ENCODE data around the gene B3GNT3.

Gene B3GNT3

DNA sequence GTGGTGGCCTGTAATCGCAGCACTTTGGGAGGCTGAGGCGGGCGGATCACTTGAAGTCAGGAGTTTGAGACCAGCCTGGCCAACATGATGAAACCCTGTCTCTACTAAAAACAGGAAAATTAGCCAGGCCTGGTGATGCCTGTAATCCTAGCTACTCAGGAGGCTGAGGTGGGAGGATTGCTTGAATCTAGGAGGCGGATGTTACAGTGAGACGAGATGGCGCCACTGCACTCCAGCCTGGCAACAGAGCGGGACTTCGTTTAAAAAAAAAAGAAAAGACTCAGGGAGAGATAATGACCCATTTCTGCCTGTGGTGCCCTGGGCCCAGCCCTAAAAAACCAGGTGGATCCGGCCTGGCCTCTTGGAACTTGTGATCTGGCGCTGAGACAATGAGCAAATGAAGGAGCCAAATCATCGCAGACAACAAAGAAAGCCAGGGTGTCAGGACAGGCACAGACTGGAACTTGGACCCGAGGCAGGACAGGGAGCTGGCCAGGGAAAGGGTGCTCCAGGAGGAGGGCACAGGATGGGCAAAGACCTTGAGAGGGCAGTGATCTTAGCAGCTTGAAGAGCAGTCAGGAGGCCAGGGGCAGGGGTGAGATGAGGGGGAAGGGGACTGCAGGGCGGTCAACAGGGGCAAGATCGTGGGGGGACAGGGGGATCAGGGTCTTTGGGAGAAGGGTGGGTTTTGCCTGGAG, 53.8 kb downstream of the B3GNT3 start:
- Histone ChIP-seq H2AFZ (ENCODE audit: low read depth, low read length) (no peak overlapping the region), H3K4me2 (ENCODE audit: low read length) (peak overlapping the region; percentile 97)
- TF ChIP-seq, protein P1, sequence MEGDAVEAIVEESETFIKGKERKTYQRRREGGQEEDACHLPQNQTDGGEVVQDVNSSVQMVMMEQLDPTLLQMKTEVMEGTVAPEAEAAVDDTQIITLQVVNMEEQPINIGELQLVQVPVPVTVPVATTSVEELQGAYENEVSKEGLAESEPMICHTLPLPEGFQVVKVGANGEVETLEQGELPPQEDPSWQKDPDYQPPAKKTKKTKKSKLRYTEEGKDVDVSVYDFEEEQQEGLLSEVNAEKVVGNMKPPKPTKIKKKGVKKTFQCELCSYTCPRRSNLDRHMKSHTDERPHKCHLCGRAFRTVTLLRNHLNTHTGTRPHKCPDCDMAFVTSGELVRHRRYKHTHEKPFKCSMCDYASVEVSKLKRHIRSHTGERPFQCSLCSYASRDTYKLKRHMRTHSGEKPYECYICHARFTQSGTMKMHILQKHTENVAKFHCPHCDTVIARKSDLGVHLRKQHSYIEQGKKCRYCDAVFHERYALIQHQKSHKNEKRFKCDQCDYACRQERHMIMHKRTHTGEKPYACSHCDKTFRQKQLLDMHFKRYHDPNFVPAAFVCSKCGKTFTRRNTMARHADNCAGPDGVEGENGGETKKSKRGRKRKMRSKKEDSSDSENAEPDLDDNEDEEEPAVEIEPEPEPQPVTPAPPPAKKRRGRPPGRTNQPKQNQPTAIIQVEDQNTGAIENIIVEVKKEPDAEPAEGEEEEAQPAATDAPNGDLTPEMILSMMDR (IDR thresholded peaks at IDR 0.05; ENCODE audit: low read depth, low read length): no peak
- no peak for TF ChIP-seq EZH2phosphoT487 (IDR thresholded peaks at IDR 0.05; ENCODE audit: low read depth)

DNA sequence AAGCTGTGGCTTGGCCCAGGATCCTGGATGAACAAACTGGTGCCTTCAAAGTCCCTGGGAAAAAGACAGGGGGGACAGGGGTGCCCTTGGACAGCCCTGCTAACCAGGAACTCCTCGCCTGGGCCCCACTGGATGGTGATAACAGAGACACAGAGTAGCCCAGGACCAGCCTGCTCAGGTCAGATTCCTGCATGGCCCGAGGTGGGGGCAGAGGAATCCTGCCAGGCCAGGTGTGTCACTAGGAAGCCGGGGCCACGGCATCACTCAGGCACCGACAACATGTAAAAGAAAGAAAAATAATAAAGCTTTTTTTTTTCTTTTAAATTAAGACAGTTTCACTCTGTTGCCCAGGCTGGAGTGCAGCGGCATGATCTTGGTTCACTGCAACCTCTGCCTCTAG, 59.1 kb downstream of the B3GNT3 start:
- Histone ChIP-seq H3K9ac (ENCODE audit: low read length) (no peak overlapping the region), H4K20me1 (ENCODE audit: insufficient read depth, low read length) (no peaks in the 10 kb centered on the region), H2AFZ (ENCODE audit: low read depth, low read length) (no peak overlapping the region), H3K27ac (ENCODE audit: low read length) (no peak overlapping the region), H3K4me1 (ENCODE audit: low read length) (peaks cover 39% of the 10 kb centered on the region), H3K4me2 (ENCODE audit: low read length) (no peak overlapping the region), H3K27me3 (ENCODE audit: low read depth, low read length) (no peaks in the 10 kb centered on the region), H3K36me3 (replicated peaks; ENCODE audit: low read depth, low read length) (no peaks in the 10 kb centered on the region), H3K4me3 (ENCODE audit: low read length) (no peak overlapping the region), H3K9me3 (ENCODE audit: insufficient read depth, low read length) (no peaks in the 10 kb centered on the region), H3K79me2 (ENCODE audit: low read length) (peaks cover 1% of the 10 kb centered on the region; the same call in 1 of the 2 replicates)
- TF ChIP-seq, protein P1 (IDR thresholded peaks at IDR 0.05; ENCODE audit: low read depth, low read length): no peak
- TF ChIP-seq EZH2phosphoT487 (IDR thresholded peaks at IDR 0.05; ENCODE audit: low read depth): no peak

More for the DNA sequence above, 53.8 kb downstream of the B3GNT3 start:
- H3K9me3 ChIP-seq (ENCODE audit: insufficient read depth, low read length): no peaks in the 10 kb centered on the region
- no peaks in the 10 kb centered on the region for H3K27me3 ChIP-seq (ENCODE audit: low read depth, low read length)
- peaks cover 37% of the 10 kb centered on the region for H3K4me1 ChIP-seq (ENCODE audit: low read length)
- H4K20me1 ChIP-seq (ENCODE audit: insufficient read depth, low read length): no peaks in the 10 kb centered on the region
- peak overlapping the region; percentile 85 for H3K27ac ChIP-seq (ENCODE audit: low read length)
- peak overlapping the region; percentile 91; the same call in 1 of the 2 replicates for H3K9ac ChIP-seq (ENCODE audit: low read length)
- peaks cover 34% of the 10 kb centered on the region for H3K79me2 ChIP-seq (ENCODE audit: low read length)
- H3K36me3 ChIP-seq (replicated peaks; ENCODE audit: low read depth, low read length): peaks cover 11% of the 10 kb centered on the region
- H3K4me3 ChIP-seq (ENCODE audit: low read length): peak overlapping the region; percentile 80; the same call in 1 of the 2 replicates

DNA sequence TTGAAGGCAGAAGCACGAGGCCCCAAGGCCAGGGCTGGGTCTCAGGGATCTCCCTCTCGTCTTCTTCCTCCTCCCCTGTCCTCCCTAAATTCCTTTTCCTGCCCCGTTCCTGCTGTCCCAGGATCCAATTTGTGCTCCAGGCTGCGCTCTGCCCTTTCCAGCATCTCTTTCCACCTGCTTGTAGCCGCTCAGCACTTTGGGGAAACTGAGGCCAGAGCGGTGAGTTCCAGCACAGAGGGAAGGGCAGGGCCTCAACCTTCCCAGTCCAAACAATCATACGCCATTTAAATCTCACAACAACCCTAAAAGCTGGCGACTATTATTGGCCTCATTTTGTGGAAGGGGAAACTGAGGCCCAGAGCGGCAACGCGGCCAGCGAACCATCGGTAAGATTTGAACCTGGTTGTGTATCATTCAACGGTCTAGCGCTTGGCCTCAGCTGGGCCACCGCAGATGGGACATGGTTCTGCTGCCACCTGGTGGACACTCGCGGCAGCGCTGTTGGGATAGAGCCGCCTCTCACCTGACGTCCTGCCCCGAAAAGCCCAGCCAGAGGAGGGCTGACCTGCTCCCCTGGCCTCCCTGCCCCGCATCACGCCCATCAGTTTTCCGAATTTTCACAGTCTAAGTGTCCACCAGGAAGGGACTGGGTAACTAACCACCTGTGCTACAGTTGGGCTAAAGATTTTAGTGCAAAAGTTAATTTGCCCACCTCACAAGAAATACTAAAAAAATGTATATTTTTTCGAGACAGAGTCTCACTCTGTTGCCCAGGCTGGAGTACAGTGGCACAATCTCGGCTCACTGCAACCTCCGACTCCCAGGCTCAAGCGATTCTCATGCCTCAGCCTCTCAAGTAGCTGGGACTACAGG, 60.6 kb downstream of the B3GNT3 start:
- Histone ChIP-seq H2AFZ (ENCODE audit: low read depth, low read length) (peak overlapping the region; percentile 87), H3K9me3 (ENCODE audit: insufficient read depth, low read length) (no peaks in the 10 kb centered on the region), H3K4me2 (ENCODE audit: low read length) (peak overlapping the region; percentile 76), H3K36me3 (replicated peaks; ENCODE audit: low read depth, low read length) (peaks cover 6% of the 10 kb centered on the region), H3K79me2 (ENCODE audit: low read length) (peaks cover 13% of the 10 kb centered on the region), H3K27ac (ENCODE audit: low read length) (no peak overlapping the region), H3K9ac (ENCODE audit: low read length) (peak overlapping the region; percentile 36; the same call in 1 of the 2 replicates), H3K27me3 (ENCODE audit: low read depth, low read length) (no peaks in the 10 kb centered on the region), H4K20me1 (ENCODE audit: insufficient read depth, low read length) (peaks cover 5% of the 10 kb centered on the region), H3K4me3 (ENCODE audit: low read length) (peak overlapping the region; percentile 58), H3K4me1 (ENCODE audit: low read length) (peaks cover 30% of the 10 kb centered on the region)
- TF ChIP-seq, protein P1 (IDR thresholded peaks at IDR 0.05; ENCODE audit: low read depth, low read length): peak; percentile 97
- no peak for TF ChIP-seq EZH2phosphoT487 (IDR thresholded peaks at IDR 0.05; ENCODE audit: low read depth)

Measured in OCI-LY3 (cell line).